GM21737 (cell line): ENCODE data around the gene BAD.

Experiments
- ATAC-seq: cut with Tn5 transposase; IDR thresholded peaks from one replicate; pipeline ENCODE4 v1.9.1; 2021; ENCODE audit warnings: mild to moderate bottlenecking, moderate library complexity; ENCODE audit not compliant: unreplicated experiment

Gene BAD

DNA sequence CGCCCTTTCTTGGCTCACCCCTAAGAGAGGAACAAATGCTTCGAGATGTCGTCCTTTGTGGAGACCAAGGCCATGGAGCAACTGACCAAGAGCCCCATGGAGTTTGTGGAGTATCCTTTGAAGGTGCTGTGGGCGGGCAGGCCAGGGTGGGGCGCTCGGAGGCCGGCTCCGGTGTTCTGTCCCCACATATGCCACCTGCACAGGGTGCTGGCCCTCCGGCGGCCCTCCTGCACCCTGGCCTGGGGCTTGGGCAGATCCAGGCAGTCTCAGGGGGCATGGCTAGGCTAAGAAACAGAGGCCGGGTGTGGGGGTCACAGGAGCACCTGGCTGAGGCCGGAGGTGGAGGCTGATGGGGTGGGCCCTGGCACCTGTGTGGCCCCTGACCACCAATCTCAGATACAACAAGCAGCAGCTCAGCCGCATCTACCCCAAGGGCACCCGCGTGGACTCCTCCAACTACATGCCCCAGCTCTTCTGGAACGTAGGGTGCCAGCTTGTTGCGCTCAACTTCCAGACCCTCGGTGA lies 22.8 kb downstream of the BAD start:
- ATAC-seq: no peak

DNA sequence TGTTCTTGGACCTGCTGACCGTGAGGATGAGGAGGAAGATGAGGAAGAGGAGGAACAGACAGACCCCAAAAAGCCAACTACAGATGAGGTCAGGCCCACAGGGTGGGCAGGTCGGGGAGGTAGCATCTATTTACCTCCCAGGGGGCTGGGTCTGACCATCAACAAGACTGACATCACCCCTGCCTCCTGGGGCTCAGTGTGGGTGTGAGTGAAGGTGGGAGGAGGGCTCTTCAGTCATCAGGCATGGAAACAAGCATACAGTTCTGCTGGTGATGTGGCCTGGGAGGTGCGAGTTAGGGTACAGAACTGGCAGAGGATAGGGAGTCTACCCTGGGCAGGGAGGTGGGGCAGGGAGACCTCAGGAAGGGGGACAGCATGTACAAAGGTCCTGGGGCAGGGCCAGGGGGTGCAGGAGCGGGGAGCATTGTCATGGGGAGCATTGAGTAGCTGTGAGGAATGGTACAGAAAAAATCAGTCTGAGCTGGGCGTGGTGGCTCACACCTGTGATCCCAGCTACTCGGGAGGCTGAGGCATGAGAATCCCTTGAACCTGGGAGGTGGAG lies 24.2 kb downstream of the BAD start:
- no peak for ATAC-seq

DNA sequence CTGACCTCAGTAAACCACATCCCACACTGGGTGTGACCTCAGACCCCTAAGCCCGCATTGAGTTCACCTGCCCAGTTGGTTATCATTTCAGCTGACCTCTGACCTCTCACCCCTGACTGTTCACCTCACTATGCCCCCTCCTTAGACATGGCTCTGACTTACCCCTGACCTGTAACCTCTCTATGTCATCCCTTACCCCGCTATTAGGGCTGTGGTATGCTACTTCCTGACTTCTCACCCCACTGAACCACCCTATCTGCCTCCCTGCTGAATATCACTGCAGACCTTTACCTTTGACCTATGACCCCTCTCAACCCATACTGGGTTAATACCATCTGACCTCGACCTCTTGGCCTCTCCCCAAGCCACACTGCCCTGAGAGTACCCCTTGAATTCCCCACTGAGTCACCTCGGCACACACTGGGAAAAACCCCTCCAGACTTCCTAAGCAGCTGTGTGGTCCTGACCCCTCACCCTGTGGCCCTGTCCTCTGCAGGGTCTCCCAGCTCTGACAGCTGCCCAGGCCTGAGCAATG lies 24.9 kb downstream of the BAD start:
- ATAC-seq: no peak

DNA sequence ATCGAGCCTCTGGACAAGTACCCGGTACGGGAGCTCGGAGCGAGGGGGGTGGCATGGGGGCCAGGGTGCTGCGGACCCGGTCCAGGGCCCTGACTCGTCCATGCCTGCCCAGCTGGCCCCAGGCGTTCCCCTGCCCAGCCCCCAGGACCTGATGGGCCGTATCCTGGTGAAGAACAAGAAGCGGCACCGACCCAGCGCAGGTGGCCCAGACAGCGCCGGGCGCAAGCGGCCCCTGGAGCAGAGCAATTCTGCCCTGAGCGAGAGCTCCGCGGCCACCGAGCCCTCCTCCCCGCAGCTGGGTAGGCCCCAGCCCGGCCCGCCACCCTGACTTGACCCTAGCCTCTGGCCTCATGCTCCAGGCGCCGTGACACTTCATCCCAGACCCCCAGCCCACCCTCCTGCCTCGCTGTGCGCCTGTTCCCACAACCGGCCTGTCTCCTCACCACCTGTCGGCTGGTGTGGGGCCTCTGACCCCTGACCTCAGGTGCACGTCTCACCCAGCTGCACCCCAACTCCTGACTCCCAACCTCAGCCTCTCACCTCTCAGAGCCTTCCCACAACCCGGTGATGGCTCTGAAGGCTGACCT lies 25.4 kb downstream of the BAD start:
- no peak for ATAC-seq

DNA sequence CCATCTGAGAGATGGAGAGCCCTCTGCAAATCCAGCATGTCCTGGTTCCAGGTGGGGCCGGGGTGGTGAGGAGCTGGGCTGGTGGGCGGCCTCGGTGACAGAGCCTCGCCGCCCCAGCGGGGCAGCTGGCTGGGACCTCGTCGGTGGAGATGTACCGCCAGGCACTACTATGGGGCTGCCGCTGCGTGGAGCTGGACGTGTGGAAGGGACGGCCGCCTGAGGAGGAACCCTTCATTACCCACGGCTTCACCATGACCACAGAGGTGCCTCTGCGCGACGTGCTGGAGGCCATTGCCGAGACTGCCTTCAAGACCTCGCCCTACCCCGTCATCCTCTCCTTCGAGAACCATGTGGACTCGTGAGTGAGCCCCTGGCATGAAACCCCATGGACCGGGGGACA lies 26.1 kb downstream of the BAD start:
- ATAC-seq: no peak

DNA sequence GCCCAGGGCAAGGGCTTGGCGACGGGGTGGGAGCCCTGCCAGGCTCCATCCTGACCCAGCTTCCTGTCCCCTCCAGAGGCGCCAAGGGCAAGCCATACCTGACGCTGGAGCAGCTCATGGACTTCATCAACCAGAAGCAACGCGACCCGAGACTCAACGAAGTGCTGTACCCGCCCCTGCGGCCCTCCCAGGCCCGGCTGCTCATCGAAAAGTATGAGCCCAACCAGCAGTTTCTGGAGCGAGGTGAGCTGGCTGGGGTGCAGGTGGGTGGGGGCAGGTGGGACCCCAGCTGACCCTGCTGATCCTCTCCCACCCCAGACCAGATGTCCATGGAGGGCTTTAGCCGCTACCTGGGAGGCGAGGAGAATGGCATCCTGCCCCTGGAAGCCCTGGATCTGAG lies 28.2 kb downstream of the BAD start:
- no peak for ATAC-seq

DNA sequence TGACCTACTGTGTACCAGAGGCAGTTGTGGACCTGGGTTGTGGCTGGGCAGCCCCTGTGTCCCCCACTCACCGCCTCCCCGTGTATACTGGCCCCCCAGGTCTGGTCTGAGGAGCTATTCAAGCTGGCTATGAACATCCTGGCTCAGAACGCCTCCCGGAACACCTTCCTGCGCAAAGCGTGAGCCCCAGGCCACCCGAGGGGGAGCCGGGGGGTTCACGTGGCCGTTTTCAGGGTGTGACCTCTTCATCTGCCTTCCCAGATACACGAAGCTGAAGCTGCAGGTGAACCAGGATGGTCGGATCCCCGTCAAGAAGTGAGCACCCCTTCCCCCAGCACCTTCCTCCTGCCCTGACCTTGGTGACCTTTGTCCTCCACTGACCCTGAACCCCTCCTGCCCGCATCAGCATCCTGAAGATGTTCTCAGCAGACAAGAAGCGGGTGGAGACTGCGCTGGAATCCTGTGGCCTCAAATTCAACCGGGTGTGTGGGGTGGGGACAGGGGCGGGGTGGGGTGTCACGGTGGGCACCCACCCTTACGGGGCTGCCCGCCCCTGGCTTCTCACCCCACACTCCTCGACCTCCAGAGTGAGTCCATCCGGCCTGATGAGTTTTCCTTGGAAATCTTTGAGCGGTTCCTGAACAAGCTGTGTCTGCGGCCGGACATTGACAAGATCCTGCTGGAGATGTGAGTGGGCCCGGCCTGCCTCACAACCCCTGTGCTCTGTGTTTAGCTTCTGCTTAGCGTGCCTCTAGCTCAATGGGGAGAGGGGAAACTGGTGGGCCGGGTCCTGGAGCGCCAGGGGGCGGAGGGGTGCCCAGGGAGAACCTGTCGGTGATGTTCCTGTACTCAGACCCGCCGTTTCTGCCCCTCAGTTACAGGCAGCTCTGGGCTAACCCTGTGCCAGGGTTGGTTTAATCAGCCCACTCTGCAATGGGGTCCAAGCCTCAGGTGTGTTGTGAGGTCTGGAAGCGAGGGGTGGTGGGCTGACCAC lies 29.0 kb downstream of the BAD start:
- no peak for ATAC-seq

DNA sequence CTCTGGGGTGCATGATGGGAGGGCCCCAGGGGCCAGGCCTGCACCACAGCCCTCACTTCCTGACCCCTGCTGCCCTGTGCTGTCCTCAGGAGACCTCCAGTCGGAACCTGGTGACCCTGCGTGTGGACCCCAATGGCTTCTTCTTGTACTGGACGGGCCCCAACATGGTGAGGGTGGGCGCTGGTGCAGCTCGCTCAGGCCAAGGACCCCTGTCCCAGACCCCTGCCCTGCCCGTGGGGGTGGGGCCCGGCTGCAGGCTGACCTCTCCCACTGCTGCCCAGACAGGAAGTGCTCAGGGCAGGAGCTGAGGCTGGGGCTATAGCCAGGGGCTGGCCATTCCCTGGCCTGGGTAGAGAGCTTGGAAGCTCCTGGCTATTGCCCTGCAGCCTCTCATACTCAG lies 30.1 kb downstream of the BAD start:
- no peak for ATAC-seq

DNA sequence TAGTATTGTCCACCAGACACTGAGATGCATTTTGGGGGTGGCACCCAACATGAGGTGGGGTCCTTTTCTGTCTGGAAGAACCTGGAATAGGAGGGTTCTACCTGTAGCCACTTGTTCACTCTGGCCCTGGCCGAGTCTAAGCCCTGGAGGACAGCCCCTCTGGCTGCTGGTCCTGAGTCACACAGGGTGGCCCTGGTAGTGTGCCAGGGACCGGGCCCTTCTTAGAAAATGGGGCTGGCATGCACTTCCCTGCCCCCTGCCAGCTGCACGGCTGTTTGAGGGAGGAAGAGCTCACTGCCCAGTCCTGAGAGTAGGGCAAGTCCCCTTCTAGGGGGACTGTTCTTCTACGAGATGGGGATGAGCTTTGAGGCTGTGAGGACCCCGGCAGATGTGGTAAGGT lies 31.0 kb downstream of the BAD start:
- no peak for ATAC-seq

DNA sequence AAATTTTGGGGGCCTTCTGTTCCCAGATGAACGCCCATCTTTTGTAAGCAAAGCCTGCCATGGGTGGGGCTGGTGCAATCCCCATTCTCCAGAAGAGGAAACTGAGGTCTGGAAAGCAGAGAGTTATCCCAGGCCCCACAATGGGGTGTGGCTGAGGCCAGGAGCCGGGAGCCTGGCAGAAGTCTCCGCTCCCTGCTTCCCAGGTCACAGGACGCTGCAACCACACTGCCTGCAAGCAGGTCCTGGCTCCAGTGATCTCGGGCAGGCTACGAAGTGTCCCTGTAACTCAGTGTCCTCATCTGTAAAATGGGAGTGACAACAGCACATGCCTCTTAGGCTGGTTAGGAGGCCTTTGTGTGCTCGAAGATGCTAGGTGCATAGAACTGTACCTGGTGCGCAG lies 31.4 kb downstream of the BAD start:
- ATAC-seq: no peak

DNA sequence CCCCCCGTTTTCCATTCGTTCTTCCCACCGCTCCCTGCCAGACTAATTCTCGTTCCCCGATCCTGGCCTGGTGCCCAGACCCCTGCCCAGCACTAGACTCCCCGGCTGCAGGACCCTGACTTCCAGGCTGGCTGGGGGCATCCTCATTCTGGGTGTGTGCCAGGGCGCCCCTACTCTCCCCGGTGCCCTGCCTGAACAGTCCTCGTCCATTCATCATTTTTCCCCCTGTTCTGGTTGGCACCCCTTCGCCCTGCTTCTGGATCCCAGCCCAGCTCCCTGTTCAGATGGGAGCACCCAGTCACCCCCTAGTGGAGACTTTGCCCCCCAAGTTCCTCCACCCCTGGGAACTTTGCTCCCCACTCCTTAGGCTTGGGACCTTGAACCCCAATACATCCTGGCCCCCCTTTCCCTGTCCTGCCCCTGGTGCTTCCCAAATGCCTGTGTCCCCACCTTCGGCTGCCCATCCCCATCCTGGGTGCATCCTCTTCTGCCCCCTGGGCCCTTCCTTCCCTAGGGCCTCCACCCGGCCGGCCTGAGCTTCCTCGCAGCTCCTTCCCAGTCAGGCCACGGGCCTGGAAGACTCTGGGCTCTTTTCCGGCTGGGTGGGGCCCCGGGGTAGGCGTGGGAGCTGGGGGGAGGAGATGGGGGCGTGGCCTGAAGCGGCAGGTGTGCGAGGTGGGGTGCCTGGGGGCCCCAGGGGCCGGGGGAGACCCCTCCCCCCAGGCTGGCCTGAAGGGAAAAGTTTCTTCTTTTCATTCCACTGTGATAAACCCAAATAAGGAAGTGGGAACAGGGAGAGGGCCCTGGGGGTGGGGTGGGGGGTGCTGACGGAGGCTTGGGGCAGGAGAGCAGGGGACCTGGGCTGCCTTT lies 32.2 kb downstream of the BAD start:
- no peak for ATAC-seq

DNA sequence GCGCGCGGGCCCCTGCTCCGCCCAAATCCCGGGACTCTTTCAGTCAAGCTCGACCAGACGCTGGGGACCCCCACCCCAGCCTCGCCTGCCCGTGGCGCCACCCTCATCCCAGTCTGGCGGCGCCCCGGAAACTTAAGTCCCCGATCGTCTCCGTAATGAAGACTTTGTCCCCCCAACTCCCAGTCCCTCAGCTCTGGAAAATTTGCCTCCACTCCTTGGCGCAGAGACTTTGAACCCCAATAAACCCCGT lies 32.8 kb downstream of the BAD start:
- no peak for ATAC-seq

DNA sequence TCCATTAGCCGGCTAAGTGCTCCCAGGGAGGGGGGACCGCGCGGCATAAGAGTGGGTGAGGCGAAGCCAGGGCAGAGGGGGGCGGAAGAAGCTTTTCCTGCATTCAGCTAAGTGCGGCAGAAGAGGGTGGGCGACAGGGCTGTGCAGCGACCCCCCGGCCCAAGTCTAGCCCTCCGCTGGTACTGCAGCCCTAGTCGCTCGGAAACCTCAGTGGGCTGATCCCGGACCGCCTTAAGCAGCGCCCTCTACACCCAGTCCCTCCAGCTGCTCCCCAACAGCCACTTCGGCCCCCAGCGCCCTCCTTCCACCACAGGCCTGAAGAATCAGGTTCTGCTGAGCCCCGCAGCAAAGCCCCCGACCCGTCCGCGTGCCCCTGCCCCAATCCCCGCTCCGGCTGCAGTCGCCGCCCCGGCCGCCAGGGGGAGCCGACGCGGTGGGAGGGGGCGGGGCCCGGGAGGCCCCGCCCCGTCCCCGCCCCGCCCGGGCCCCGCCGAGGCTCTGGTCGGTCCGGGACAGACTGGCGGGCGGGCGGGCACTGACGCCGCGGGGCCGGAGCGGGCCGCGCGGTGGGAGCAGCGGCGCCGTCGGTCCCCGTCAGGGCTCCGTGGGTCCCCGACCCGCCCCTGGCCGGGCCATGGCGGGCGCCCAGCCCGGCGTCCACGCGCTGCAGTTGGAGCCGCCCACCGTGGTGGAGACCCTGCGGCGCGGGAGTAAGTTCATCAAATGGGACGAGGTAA lies 33.3 kb downstream of the BAD start, which contains the start of gene PLCB3:
Gene PLCB3, plus strand, starts transcription at position 515 of the 737 bp plus-strand sequence. Its CDS starts 120 bp downstream, at position 635.
- no peak for ATAC-seq

DNA sequence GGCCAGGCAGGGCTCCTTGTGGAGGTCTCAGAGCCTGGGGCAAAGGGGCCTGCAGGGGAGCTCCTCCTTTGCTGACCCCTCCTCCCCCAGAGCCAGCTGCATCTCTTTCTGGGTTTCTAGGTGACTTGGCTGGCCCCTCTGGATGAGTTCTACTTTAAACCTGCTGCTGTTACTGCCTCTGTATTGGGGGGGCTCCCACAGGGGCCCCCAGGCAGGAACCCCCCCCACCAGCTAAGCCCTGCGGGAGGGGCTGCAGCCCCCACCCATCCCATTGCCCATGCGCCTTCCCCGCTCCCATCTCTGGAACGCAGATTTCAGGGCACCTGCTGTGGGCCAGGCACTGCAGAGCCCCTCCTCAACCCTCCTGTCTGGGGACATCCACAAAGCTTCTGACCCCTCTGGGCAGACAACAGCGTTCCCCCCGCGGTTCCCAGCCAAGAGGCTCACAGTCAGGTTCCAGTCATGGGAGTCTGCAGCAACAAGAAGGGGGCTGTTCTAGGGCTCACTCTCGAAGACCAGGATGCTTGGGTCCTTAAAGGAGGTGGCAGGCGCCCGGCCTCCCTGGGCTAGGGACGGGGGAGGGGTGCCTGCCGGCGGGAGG lies 34.0 kb downstream of the BAD start:
- ATAC-seq: no peak

DNA sequence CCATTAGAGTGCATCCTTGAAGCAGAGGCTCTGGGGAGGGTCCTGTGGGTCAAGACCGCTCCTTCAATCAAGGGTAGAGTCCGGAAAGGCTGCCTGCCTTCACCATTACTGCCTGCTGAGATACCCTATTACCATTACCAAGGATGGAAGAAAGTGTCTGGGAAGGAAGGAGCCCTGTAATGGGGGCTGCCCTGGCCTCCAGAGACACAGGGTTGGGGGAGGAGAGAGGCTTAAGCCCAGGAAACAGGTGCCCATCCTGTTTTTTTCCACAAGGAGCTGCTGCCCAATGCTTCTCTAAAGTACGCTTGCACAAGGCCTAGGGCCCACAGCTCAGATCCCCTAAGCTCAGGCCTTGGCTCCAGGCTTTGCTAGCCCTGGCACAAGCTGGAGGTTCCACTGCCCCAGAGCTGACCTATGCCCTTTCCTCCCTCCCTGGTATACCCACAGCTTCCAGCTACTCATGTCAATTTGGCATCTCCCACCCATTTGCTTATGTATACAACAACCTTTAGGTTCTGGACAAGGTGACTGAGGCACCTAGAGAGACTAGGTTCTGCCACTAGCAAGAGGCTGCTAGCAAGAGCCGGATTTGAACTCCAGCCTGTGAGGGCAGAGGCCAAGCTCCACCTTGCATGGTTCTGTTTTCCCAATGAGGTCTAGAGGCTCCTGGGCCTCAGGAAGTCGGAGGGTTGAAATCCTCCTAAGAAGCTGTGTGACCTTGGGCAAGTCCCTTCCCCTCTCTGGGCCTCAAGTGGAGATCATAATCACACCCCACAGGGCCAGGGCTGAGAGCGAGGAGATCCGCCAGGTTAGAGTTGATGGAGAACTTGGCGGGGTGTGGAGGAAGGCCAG lies 34.7 kb downstream of the BAD start:
- no peak for ATAC-seq

DNA sequence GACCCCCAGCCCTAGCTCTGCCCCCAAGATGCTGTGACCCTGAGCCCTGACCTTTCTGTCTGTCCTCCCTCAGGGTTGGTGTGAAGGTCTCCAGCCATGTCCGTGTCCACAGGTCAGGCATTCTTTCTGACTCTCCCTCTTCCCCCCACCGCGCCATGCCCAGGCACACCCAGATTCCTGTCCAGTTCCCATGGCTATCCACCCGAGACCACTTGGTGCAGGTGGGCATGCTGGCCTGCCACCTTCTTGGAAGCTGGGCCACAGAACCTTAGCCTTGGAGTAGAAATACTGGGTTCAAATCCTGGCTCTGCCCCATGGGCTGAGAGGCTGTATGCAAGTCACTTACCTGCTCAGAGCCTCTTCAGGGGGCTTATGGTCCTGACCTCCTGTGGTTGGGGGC lies 35.4 kb downstream of the BAD start:
- ATAC-seq: no peak

DNA sequence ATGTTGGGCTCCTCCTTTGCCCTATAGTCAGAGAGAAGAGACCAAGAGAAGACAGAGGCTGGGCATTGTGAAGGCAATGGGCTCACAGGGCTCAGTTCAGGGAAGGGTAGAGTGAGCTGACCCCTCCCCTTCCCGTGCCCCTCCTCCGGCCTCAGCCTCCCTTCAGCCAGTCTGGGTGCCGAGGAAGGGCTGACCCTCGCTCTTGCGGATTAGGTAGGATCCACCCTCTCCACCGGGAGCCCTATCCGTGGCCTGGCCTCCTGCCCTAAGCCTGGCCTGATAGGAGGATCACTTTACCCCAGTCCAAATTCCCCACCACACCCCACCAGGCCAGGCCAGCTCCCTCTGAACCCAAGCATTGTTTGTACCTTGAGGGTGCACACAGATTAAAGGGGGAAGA lies 35.9 kb downstream of the BAD start:
- no peak for ATAC-seq

DNA sequence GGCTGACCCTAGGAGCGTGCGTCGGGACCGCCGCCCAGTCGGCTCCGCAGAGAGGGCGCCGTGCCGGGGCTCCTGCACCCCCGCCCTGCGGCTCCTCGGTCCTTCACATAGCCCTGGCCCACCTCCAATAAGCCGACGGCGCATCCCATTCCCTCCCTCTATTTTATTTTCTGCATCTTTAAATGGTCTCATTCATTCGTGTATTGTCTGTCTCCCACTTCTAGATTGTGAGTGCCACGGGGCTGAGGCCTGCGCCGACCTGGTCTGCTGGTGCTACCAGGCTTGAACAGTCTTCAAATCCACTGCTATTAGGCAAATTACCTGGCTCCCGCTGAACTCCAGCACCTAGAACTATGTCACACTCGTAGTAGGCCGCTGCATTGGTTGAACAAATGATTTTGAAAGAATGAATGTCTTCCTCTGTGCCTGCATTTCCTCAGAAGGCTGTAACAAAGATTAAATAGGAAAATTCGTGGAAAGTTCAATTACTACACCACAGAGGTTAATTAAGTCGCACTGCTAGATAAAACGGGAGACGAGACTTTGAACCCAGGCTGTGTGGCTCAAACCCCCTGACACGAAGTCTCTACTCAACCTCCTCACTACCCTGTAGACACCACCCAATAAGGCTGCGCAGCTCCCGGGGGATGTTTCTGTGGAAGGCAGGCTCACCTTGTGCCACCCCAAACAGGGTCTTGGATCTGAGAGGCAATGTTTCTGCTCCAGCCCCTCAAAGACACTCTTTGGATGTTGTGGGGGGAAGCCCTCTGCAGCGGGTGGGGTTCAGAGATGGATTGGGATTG lies 36.5 kb downstream of the BAD start:
- ATAC-seq: no peak
